SK-N-SH (cell line): ENCODE results near the gene GNG10.

Experiments
- GABPA ChIP-seq: IDR thresholded peaks from 2 replicates; pipeline ENCODE4 v1.4.0; 2012; ENCODE audit warnings: low read depth, mild to moderate bottlenecking
- POLR2AphosphoS5 ChIP-seq: IDR thresholded peaks from 2 replicates; pipeline ENCODE4 v1.6.1; 2012; ENCODE audit warnings: low read depth, low read length

DNA sequence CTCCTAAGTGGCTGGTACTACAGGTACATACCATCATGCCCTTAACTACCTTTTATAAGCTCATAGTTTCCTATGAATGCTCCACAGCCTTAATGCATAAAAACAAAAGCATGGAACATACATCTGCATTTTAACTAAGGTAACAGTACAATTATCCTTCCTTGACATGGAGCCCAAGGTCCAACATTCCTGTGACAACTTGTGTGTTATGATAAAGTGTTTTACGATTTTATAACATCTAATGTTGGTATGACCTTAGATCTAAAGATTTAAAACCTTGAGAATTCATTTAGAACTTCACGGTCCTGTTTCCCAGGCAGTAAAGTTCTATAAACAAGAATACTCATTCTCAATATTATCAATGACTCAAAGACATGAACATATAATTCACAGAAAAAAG lies 43.1 kb downstream of the GNG10 start:
- TF ChIP-seq GABPA (no peak), POLR2AphosphoS5 (no peak)
